Epithelial cell of prostate (primary cell): Measurements from ENCODE around the gene GNG14.
A peak's percentile ranks its signal among the peaks of the same experiment; 100 is the strongest.
"Not testable (repeated sequence)": the region's sequence is repeated elsewhere in the genome, so short reads cannot be mapped to it uniquely, and the experiment has no call there.

Source experiments
- DNase-seq: peaks from one replicate; pipeline ENCODE4 v3.0.0-alpha.2; 2011; ENCODE audit warnings: low read depth, low spot score
- H3K27ac ChIP-seq: fragments of 450-650 bp; 2 replicates; pipeline ENCODE4 v1.5.1; 2017; ENCODE audit warnings: mild to moderate bottlenecking

GNG14 gene

GRCh38 chr19:12687496-12688196 lies at the start of gene GNG14:
Gene GNG14, plus strand, starts transcription at chr19:12687998. Its CDS starts 51 bp downstream, at chr19:12688049.
- no peak for DNase-seq
- no peak within 1 kb of the TSS for H3K27ac ChIP-seq

- no peak for DNase-seq
- no peak overlapping the region for H3K27ac ChIP-seq
Measured at GRCh38 chr19:12638611-12639182, 49.1 kb upstream of the GNG14 start.

- DNase-seq: peak; percentile 27
- no peak overlapping the region for H3K27ac ChIP-seq
Measured at GRCh38 chr19:12639901-12640613, 47.7 kb upstream of the GNG14 start.

- no peak overlapping the region for H3K27ac ChIP-seq
- no peak for DNase-seq
Measured at GRCh38 chr19:12641456-12641855, 46.3 kb upstream of the GNG14 start.

GRCh38 chr19:12642506-12642905 lies 45.3 kb upstream of the GNG14 start:
- no peak for DNase-seq
- no peak overlapping the region for H3K27ac ChIP-seq

GRCh38 chr19:12643716-12644115 lies 44.1 kb upstream of the GNG14 start:
- H3K27ac ChIP-seq, DNase-seq: not testable (repeated sequence)

GRCh38 chr19:12646551-12646950 lies 41.2 kb upstream of the GNG14 start:
- DNase-seq: no peak
- no peak overlapping the region for H3K27ac ChIP-seq

GRCh38 chr19:12647047-12647446 lies 40.8 kb upstream of the GNG14 start:
- no peak overlapping the region for H3K27ac ChIP-seq
- DNase-seq: no peak

GRCh38 chr19:12647490-12648071 lies 40.2 kb upstream of the GNG14 start:
- DNase-seq: no peak
- H3K27ac ChIP-seq: no peak overlapping the region

GRCh38 chr19:12648088-12648487 lies 39.7 kb upstream of the GNG14 start:
- no peak overlapping the region for H3K27ac ChIP-seq
- no peak for DNase-seq

GRCh38 chr19:12649941-12650340 lies 37.9 kb upstream of the GNG14 start:
- no peak for DNase-seq
- no peak overlapping the region for H3K27ac ChIP-seq

- H3K27ac ChIP-seq: no peak overlapping the region
- DNase-seq: no peak
Measured at GRCh38 chr19:12652219-12652618, 35.6 kb upstream of the GNG14 start.

GRCh38 chr19:12655546-12655945 lies 32.3 kb upstream of the GNG14 start:
- DNase-seq: no peak
- H3K27ac ChIP-seq: no peak overlapping the region

GRCh38 chr19:12656899-12657571 lies 30.8 kb upstream of the GNG14 start:
- no peak overlapping the region for H3K27ac ChIP-seq
- DNase-seq: no peak

- DNase-seq: no peak
- H3K27ac ChIP-seq: no peak overlapping the region
Measured at GRCh38 chr19:12657966-12658365, 29.8 kb upstream of the GNG14 start.

- H3K27ac ChIP-seq: no peak overlapping the region
- DNase-seq: no peak
Measured at GRCh38 chr19:12660980-12661379, 26.8 kb upstream of the GNG14 start.

- H3K27ac ChIP-seq: no peak overlapping the region
Measured at GRCh38 chr19:12664406-12665280, 23.2 kb upstream of the GNG14 start.

GRCh38 chr19:12665281-12665573 lies 22.6 kb upstream of the GNG14 start:
- no peak overlapping the region for H3K27ac ChIP-seq
- DNase-seq: no peak

More at GRCh38 chr19:12664406-12665280, 23.2 kb upstream of the GNG14 start:
- DNase-seq: no peak

- H3K27ac ChIP-seq: no peak overlapping the region
- no peak for DNase-seq
Measured at GRCh38 chr19:12665671-12666264, 22.0 kb upstream of the GNG14 start.
